Measurements from ENCODE around the gene C11orf91.

C11orf91 gene

GRCh38 chr11:33719587-33719986, 19.0 kb upstream of the C11orf91 start:
- DNase-seq (ENCODE audit: extremely low read depth, low read depth): no peak
- no peak overlapping the region for H3K4me3 ChIP-seq (replicated peaks; ENCODE audit: low read depth, low read length)
- TF ChIP-seq CTCF (IDR thresholded peaks at IDR 0.05; ENCODE audit: low read depth, low read length, missing control alignments): no peak

DNA sequence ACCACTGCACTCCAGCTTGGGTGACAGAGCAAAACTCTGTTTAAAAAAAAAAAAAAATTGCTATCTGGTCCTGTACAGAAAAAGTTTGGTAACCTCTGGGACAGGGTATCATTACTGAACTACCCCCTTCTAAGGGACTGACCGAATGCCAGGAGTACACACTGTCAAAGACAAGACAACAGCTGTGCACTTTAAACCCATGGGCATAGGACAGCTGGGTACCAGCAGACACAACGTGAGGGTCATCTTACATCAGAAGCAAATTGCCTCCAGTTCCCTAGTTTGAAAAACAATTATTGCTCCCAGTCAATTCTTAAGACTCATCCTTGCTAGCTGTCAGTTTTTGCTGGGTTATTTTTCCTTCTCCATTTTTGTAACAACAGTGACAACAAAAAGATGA, 17.8 kb upstream of the C11orf91 start:
- no peak overlapping the region for H3K4me3 ChIP-seq (replicated peaks; ENCODE audit: low read depth, low read length)
- TF ChIP-seq CTCF (IDR thresholded peaks at IDR 0.05; ENCODE audit: low read depth, low read length, missing control alignments): no peak
- DNase-seq (ENCODE audit: extremely low read depth, low read depth): no peak

GRCh38 chr11:33716243-33716642, 15.6 kb upstream of the C11orf91 start:
- no peak overlapping the region for H3K4me3 ChIP-seq (replicated peaks; ENCODE audit: low read depth, low read length)
- peak; percentile 40 for TF ChIP-seq CTCF (IDR thresholded peaks at IDR 0.05; ENCODE audit: low read depth, low read length, missing control alignments)
- no peak for DNase-seq (ENCODE audit: extremely low read depth, low read depth)

GRCh38 chr11:33713856-33714398, 13.3 kb upstream of the C11orf91 start:
- TF ChIP-seq CTCF (IDR thresholded peaks at IDR 0.05; ENCODE audit: low read depth, low read length, missing control alignments): no peak
- no peak for DNase-seq (ENCODE audit: extremely low read depth, low read depth)
- no peak overlapping the region for H3K4me3 ChIP-seq (replicated peaks; ENCODE audit: low read depth, low read length)

DNA sequence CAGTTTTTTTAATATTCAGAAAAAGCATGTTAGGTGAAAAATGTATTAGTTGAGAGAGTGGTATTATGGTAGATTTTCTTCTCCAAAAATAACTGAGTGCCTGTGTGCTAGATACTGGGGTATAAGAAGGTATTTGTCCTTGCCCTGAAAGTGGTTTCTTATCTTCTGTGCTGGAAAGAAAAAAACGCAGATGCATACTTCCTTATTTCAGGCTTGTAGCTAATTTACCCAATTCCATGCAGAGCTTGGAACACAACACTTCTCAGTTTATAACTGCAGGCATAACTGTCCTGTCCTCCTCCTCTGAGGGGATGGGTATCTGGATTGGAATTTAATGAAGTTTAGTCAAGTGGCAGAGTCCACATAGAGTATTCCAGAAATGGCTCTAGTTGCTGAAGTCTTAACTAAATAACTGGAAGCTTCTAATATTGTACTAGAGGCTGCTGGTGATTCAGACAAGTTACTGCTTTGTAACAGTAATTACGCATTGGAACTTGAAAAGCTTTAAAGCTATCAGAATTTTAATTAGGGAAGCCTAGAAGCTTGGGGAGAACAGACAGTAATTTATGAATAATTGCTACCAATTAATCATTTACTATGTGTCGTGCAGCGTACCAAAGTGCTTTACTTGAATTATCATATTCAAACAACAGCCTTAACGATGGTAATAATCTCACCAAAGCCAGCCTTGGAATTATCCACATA, 12.7 kb upstream of the C11orf91 start:
- DNase-seq (ENCODE audit: extremely low read depth, low read depth): no peak
- H3K4me3 ChIP-seq (replicated peaks; ENCODE audit: low read depth, low read length): no peak overlapping the region
- no peak for TF ChIP-seq CTCF (IDR thresholded peaks at IDR 0.05; ENCODE audit: low read depth, low read length, missing control alignments)

GRCh38 chr11:33712436-33712835, 11.8 kb upstream of the C11orf91 start:
- no peak overlapping the region for H3K4me3 ChIP-seq (replicated peaks; ENCODE audit: low read depth, low read length)
- DNase-seq (ENCODE audit: extremely low read depth, low read depth): no peak
- no peak for TF ChIP-seq CTCF (IDR thresholded peaks at IDR 0.05; ENCODE audit: low read depth, low read length, missing control alignments)
